Neural progenitor cell (in vitro differentiated cells): ENCODE results near the gene ZFP36L2. TPM values are rescaled to one million over a fixed set of nuclear protein-coding genes. Genes with fewer than 3 reads are reported as not detected.

Experiments used
- DNase-seq: peaks from one replicate; pipeline ENCODE4 v3.0.0-alpha.2; 2016; ENCODE audit warnings: low spot score
- H2AFZ ChIP-seq: fragments of 200-600 bp; sonication (generic); replicated peaks from 2 replicates; pipeline ENCODE4 v1.6.1; 2016; ENCODE audit warnings: antibody characterized with exemption
- H3F3A ChIP-seq: fragments of 200-600 bp; sonication (generic); 2 replicates; pipeline ENCODE4 v1.6.1; 2016; ENCODE audit warnings: antibody characterized with exemption, low read depth
- H3K27ac ChIP-seq: fragments of 200-600 bp; sonication (generic); 2 replicates; pipeline ENCODE4 v1.5.1; 2016; ENCODE audit warnings: mild to moderate bottlenecking
- H3K27me3 ChIP-seq: fragments of 200-600 bp; sonication (generic); 2 replicates; pipeline ENCODE4 v1.6.1; 2016; ENCODE audit warnings: mild to moderate bottlenecking, moderate library complexity
- H3K36me3 ChIP-seq: fragments of 200-600 bp; sonication (generic); 2 replicates; pipeline ENCODE4 v1.5.1; 2016
- H3K4me1 ChIP-seq: fragments of 200-600 bp; sonication (generic); 2 replicates; pipeline ENCODE4 v1.6.1; 2016; ENCODE audit warnings: mixed run types
- H3K4me2 ChIP-seq: fragments of 200-600 bp; sonication (generic); 2 replicates; pipeline ENCODE4 v1.6.1; 2016
- H3K4me3 ChIP-seq: fragments of 200-600 bp; sonication (generic); 2 replicates; pipeline ENCODE4 v1.5.1; 2016
- H3K79me2 ChIP-seq: fragments of 200-600 bp; sonication (generic); 2 replicates; pipeline ENCODE4 v1.6.1; 2016; ENCODE audit warnings: low read depth
- H3K9ac ChIP-seq: fragments of 200-600 bp; sonication (generic); 2 replicates; pipeline ENCODE4 v1.6.1; 2016
- H3K9me3 ChIP-seq: fragments of 200-600 bp; sonication (generic); 2 replicates; pipeline ENCODE4 v1.5.1; 2016; ENCODE audit warnings: low read depth
- H4K20me1 ChIP-seq: fragments of 200-600 bp; sonication (generic); 2 replicates; pipeline ENCODE4 v1.6.1; 2016; ENCODE audit warnings: low read depth
- H3K27ac Mint-ChIP-seq: 3 replicates; pipeline ENCODE4 v1.8.0; 2021; ENCODE audit warnings: mixed read lengths
- H3K27me3 Mint-ChIP-seq: 2 replicates; pipeline ENCODE4 v1.8.0; 2022; ENCODE audit warnings: low read depth, mild to moderate bottlenecking, inconsistent platforms, moderate library complexity, mixed read lengths; ENCODE audit not compliant: insufficient read depth
- H3K36me3 Mint-ChIP-seq: 3 replicates; pipeline ENCODE4 v1.8.0; 2021; ENCODE audit warnings: mixed read lengths
- H3K4me1 Mint-ChIP-seq: 3 replicates; pipeline ENCODE4 v1.8.0; 2021; ENCODE audit warnings: mixed read lengths
- H3K4me3 Mint-ChIP-seq: 3 replicates; pipeline ENCODE4 v1.8.0; 2021; ENCODE audit warnings: mild to moderate bottlenecking, moderate library complexity, mixed read lengths
- H3K9me3 Mint-ChIP-seq: 3 replicates; pipeline ENCODE4 v1.8.0; 2020; ENCODE audit warnings: mixed read lengths
- EZH2 ChIP-seq: fragments of 200-600 bp; sonication (generic); IDR thresholded peaks from 2 replicates; pipeline ENCODE4 v1.6.1; 2017; ENCODE audit warnings: antibody characterized with exemption, mild to moderate bottlenecking, moderate library complexity
- EZH2phosphoT487 ChIP-seq: fragments of 200-600 bp; sonication (generic); IDR thresholded peaks from 2 replicates; pipeline ENCODE4 v1.6.1; 2017; ENCODE audit warnings: antibody characterized with exemption
- total RNA-seq: library from RNA; depleted of rRNA; stranded (reverse); fragments of >200 nt; gene quantifications from 2 replicates; pipeline ENCODE4 v1.2.3, GENCODE V29; 2015; ENCODE audit warnings: low replicate concordance
- TF ChIP-seq, protein P1 (sequence below): fragments of 200-600 bp; sonication (generic); IDR thresholded peaks from 2 replicates; pipeline ENCODE4 v1.5.1; 2017; ENCODE audit warnings: antibody characterized with exemption, mild to moderate bottlenecking

Gene ZFP36L2, protein sequence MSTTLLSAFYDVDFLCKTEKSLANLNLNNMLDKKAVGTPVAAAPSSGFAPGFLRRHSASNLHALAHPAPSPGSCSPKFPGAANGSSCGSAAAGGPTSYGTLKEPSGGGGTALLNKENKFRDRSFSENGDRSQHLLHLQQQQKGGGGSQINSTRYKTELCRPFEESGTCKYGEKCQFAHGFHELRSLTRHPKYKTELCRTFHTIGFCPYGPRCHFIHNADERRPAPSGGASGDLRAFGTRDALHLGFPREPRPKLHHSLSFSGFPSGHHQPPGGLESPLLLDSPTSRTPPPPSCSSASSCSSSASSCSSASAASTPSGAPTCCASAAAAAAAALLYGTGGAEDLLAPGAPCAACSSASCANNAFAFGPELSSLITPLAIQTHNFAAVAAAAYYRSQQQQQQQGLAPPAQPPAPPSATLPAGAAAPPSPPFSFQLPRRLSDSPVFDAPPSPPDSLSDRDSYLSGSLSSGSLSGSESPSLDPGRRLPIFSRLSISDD
- total RNA-seq: 13.8 and 15.1 TPM in 2 replicates

DNA sequence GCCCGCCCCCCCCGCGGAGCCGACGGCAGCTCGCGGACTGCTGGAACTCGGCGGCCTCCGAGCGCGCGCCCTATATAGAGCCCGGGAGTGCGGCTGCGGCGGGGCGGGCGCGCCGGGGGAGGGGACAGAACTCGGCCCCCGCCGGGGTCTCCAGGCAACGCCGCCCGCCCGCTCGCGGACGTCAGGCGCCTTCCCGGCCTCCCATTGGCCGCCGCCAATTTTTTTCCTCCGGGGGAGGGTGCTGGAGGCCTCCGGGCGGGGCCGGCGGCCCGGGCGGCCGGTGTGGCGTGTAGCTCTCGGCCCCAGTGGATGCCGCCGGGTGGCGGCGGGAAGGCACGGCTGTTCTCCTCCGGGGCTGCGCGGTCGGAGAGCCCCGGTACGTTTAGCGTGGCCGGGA lies at the start of gene ZFP36L2:
ZFP36L2 (minus strand) TSS at position 49 of the 397 bp plus-strand sequence. CDS start 291 bp downstream, outside the sequence.
- H3K4me2 ChIP-seq: peak within 1 kb of the TSS; percentile 87
- peaks cover 64% of the 10 kb centered on the region for H3K79me2 ChIP-seq
- TF ChIP-seq EZH2phosphoT487 (no peak), EZH2 (no peak)
- TF ChIP-seq, protein P1, sequence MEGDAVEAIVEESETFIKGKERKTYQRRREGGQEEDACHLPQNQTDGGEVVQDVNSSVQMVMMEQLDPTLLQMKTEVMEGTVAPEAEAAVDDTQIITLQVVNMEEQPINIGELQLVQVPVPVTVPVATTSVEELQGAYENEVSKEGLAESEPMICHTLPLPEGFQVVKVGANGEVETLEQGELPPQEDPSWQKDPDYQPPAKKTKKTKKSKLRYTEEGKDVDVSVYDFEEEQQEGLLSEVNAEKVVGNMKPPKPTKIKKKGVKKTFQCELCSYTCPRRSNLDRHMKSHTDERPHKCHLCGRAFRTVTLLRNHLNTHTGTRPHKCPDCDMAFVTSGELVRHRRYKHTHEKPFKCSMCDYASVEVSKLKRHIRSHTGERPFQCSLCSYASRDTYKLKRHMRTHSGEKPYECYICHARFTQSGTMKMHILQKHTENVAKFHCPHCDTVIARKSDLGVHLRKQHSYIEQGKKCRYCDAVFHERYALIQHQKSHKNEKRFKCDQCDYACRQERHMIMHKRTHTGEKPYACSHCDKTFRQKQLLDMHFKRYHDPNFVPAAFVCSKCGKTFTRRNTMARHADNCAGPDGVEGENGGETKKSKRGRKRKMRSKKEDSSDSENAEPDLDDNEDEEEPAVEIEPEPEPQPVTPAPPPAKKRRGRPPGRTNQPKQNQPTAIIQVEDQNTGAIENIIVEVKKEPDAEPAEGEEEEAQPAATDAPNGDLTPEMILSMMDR: no peak
- H3K27ac ChIP-seq: peak within 1 kb of the TSS; percentile 86
- Mint-ChIP-seq H3K27me3 (peaks cover 5% of the 10 kb centered on the region), H3K27ac (peak within 1 kb of the TSS; percentile 69), H3K4me1 (peaks cover 44% of the 10 kb centered on the region), H3K36me3 (peaks cover 8% of the 10 kb centered on the region), H3K4me3 (peak within 1 kb of the TSS; percentile 92), H3K9me3 (no peaks in the 10 kb centered on the region)
- H2AFZ ChIP-seq: no peak within 1 kb of the TSS
- H4K20me1 ChIP-seq: peaks cover 41% of the 10 kb centered on the region
- H3K9me3 ChIP-seq: no peaks in the 10 kb centered on the region
- peak within 1 kb of the TSS; percentile 83 for H3K4me3 ChIP-seq
- H3K27me3 ChIP-seq: no peaks in the 10 kb centered on the region
- peak; percentile 95 for DNase-seq
- no peaks in the 10 kb centered on the region for H3K36me3 ChIP-seq
- H3K4me1 ChIP-seq: peaks cover 41% of the 10 kb centered on the region
- H3F3A ChIP-seq: peaks cover 82% of the 10 kb centered on the region
- H3K9ac ChIP-seq: peak within 1 kb of the TSS; percentile 33

DNA sequence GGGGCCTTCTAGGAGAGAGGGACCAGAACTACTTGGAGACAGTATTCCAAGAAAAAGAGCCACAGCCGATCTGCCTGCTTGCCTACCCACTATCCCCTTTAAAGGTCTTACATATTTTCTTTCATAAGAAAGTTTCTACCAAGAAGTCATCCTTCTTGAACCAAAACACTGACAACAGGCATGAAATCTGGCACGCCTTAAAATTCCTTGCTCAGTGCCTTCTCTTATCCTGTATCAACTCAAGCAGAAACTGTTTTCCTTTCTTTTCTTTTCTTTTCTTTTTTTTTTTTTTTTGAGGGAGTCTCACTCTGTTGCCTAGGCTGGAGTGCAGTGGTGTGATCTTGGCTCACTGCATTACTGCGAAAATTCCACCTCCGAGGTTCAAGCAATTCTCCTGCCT lies 48.3 kb upstream of the ZFP36L2 start:
- Histone ChIP-seq H4K20me1 (no peaks in the 10 kb centered on the region), H3K27ac (no peak overlapping the region), H3K79me2 (no peaks in the 10 kb centered on the region), H3K27me3 (no peaks in the 10 kb centered on the region), H3K4me1 (peaks cover 20% of the 10 kb centered on the region), H3K9ac (no peak overlapping the region), H3K4me3 (no peak overlapping the region), H2AFZ (no peak overlapping the region), H3K4me2 (no peak overlapping the region), H3F3A (peaks cover 5% of the 10 kb centered on the region), H3K36me3 (no peaks in the 10 kb centered on the region), H3K9me3 (no peaks in the 10 kb centered on the region)
- no peaks in the 10 kb centered on the region for H3K27me3 Mint-ChIP-seq
- peaks cover 2% of the 10 kb centered on the region for H3K36me3 Mint-ChIP-seq
- H3K4me3 Mint-ChIP-seq: no peak overlapping the region
- TF ChIP-seq, protein P1: no peak
- DNase-seq: no peak
- no peaks in the 10 kb centered on the region for H3K9me3 Mint-ChIP-seq
- H3K27ac Mint-ChIP-seq: no peak overlapping the region
- peaks cover 47% of the 10 kb centered on the region for H3K4me1 Mint-ChIP-seq

DNA sequence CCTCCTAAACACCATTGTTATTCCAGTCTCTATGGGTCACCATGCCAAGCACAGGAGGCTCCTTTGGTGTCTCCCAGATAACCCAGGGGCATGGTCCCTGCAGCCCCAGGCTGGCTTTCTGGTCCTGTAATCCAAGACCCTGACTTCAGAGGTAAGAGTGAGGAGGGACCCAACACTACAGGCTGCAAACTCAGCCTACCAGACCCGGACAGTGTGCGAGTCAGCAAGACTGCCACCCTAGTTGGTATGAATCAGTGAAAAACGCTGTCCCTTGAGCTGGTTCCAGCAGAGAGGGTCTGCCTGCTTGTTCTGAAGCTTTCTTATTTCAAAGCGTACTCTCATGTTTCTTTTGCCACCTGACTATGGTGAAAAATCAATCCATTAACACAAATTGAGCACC lies 47.6 kb upstream of the ZFP36L2 start:
- Mint-ChIP-seq H3K27me3 (no peaks in the 10 kb centered on the region), H3K9me3 (no peaks in the 10 kb centered on the region), H3K4me3 (no peak overlapping the region), H3K4me1 (peaks cover 52% of the 10 kb centered on the region), H3K36me3 (peaks cover 2% of the 10 kb centered on the region), H3K27ac (no peak overlapping the region)
- peaks cover 11% of the 10 kb centered on the region for H3F3A ChIP-seq
- H3K36me3 ChIP-seq: no peaks in the 10 kb centered on the region
- H3K9me3 ChIP-seq: no peaks in the 10 kb centered on the region
- no peak overlapping the region for H3K4me2 ChIP-seq
- H3K79me2 ChIP-seq: no peaks in the 10 kb centered on the region
- no peak overlapping the region for H2AFZ ChIP-seq
- H3K27me3 ChIP-seq: no peaks in the 10 kb centered on the region
- H3K27ac ChIP-seq: no peak overlapping the region
- DNase-seq: no peak
- TF ChIP-seq, protein P1: no peak
- TF ChIP-seq EZH2phosphoT487 (no peak), EZH2 (no peak)
- no peak overlapping the region for H3K9ac ChIP-seq
- H3K4me3 ChIP-seq: no peak overlapping the region
- peaks cover 26% of the 10 kb centered on the region for H3K4me1 ChIP-seq
- H4K20me1 ChIP-seq: no peaks in the 10 kb centered on the region
